Lower leg skin (tissue), 3 donors: ENCODE results near the gene SLC2A6.

Experiments used
- POLR2A ChIP-seq, 2 donors: fragments of 450-650 bp; IDR thresholded peaks; one replicate each; pipeline ENCODE4 v1.6.1; 2016 to 2017; ENCODE audit warnings: antibody characterized with exemption in 2 of 2, mild to moderate bottlenecking in 1 of 2, moderate library complexity in 1 of 2
- TF ChIP-seq, protein P1 (sequence below), 3 donors: fragments of 450-650 bp; IDR thresholded peaks; one replicate each; pipeline ENCODE4 v1.5.1; 2016; ENCODE audit warnings: antibody characterized with exemption in 3 of 3, mild to moderate bottlenecking in 3 of 3, moderate library complexity in 2 of 3

DNA sequence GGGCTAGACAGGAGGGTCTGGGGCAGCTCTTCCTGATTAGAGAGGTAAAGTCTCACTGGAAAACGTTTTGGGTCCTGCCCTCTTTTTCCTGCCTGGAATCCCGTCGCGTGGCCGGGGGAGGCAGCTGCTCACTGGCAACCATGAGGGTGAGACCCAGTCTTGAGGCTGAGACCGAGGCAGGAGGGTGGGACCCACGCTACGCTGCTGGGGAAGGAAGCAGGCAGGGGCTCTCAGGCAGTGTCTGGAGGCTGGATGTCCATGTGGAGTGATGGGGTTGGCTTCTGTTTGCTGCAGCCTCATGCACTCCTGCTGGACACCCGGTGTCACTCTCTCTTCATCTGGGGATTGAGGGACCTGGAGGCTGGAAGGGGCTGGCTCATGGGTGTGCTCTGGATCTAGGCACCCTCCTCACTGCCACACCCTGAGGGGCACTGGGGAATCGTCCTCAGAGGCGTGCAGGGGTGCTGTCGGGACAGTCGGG lies 11.3 kb upstream of the SLC2A6 start:
- TF ChIP-seq, protein P1, sequence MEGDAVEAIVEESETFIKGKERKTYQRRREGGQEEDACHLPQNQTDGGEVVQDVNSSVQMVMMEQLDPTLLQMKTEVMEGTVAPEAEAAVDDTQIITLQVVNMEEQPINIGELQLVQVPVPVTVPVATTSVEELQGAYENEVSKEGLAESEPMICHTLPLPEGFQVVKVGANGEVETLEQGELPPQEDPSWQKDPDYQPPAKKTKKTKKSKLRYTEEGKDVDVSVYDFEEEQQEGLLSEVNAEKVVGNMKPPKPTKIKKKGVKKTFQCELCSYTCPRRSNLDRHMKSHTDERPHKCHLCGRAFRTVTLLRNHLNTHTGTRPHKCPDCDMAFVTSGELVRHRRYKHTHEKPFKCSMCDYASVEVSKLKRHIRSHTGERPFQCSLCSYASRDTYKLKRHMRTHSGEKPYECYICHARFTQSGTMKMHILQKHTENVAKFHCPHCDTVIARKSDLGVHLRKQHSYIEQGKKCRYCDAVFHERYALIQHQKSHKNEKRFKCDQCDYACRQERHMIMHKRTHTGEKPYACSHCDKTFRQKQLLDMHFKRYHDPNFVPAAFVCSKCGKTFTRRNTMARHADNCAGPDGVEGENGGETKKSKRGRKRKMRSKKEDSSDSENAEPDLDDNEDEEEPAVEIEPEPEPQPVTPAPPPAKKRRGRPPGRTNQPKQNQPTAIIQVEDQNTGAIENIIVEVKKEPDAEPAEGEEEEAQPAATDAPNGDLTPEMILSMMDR (IDR thresholded peaks at IDR 0.05) = no peak
- TF ChIP-seq POLR2A (IDR thresholded peaks at IDR 0.05) = no peak
